Ishikawa (cell line): ENCODE results near the gene OBSCN.

Experiments
- EP300 ChIP-seq: IDR thresholded peaks from 2 replicates; pipeline ENCODE4 v1.6.1; 2012; ENCODE audit warnings: borderline replicate concordance
- FOXM1 ChIP-seq: IDR thresholded peaks from 2 replicates; pipeline ENCODE4 v1.6.1; 2012; ENCODE audit warnings: low read depth, borderline replicate concordance
- YY1 ChIP-seq: IDR thresholded peaks from 2 replicates; pipeline ENCODE4 v1.6.1; 2012; ENCODE audit warnings: low read depth
- TF ChIP-seq, protein P1 (sequence below): IDR thresholded peaks from 2 replicates; pipeline ENCODE4 v1.6.1; 2012
- TF ChIP-seq, protein P2 (sequence below): IDR thresholded peaks from 2 replicates; pipeline ENCODE4 v1.6.1; 2012

DNA sequence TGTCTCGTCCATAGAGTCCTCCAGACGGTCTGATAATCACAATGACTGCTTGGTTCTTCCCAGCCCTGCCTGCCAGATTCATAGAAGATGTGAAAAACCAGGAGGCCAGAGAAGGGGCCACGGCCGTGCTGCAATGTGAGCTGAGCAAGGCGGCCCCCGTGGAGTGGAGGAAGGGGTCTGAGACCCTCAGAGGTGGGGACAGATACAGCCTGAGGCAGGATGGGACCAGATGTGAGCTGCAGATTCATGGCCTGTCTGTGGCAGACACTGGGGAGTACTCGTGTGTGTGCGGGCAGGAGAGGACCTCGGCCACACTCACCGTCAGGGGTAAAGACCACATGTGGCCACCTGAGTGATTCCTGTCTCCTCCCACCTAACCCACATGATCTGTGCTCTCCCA lies 86.9 kb downstream of the OBSCN start:
- TF ChIP-seq EP300 (no peak), FOXM1 (no peak), YY1 (no peak)
- TF ChIP-seq, protein P1, sequence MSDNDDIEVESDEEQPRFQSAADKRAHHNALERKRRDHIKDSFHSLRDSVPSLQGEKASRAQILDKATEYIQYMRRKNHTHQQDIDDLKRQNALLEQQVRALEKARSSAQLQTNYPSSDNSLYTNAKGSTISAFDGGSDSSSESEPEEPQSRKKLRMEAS, result no peak
- TF ChIP-seq, protein P2, sequence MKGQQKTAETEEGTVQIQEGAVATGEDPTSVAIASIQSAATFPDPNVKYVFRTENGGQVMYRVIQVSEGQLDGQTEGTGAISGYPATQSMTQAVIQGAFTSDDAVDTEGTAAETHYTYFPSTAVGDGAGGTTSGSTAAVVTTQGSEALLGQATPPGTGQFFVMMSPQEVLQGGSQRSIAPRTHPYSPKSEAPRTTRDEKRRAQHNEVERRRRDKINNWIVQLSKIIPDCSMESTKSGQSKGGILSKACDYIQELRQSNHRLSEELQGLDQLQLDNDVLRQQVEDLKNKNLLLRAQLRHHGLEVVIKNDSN, result no peak
